GM12878 (cell line): ENCODE data around the gene NPC1. TPM values are rescaled to one million over a fixed set of nuclear protein-coding genes. Genes with fewer than 3 reads are reported as not detected.

Source experiments
- ATAC-seq: fragments of 200-7000 bp; cut with Tn5 transposase; 3 replicates; pipeline ENCODE4 v1.9.1; 2020; ENCODE audit warnings: mild to moderate bottlenecking, moderate library complexity
- BruUV-seq: library from RNA; stranded (reverse); fragments of 400-500 nt; replicated peaks from 2 replicates; lab custom pipeline; 2021; lab: Mats Ljungman, UMichigan
- CTCF ChIA-PET: fragments of 300-600 bp; sonication (Branson Sonifier 250); formaldehyde crosslinking; extraction: SDS; loops from one replicate; lab custom pipeline; 2021; ENCODE audit warnings: inconsistent platforms; lab: Yijun Ruan, JAX
- POLR2A ChIA-PET: fragments of 350-600 bp; formaldehyde crosslinking; extraction: SDS; loops from one replicate; lab custom pipeline; 2021; ENCODE audit warnings: inconsistent platforms; lab: Charles Lee
- RAD21 ChIA-PET: fragments of 300-600 bp; sonication (Branson Sonifier 250); formaldehyde crosslinking; loops from one replicate; lab custom pipeline; 2023; ENCODE audit warnings: antibody characterized with exemption; ENCODE audit not compliant: unreplicated experiment; lab: Charles Lee
- SMC1A ChIA-PET: fragments of 300-600 bp; sonication (Branson Sonifier 250); formaldehyde crosslinking; loops from one replicate; lab custom pipeline; 2023; ENCODE audit not compliant: unreplicated experiment, uncharacterized antibody; lab: Charles Lee
- DNase-seq: peaks from one replicate; pipeline ENCODE4 v3.0.0-alpha.2; 2011; ENCODE audit warnings: low read depth, low spot score
- FAIRE-seq: peaks from 3 replicates; lab custom pipeline; 2011; peaks lifted over from hg19 to GRCh38; lab: Jason Lieb, UNC
- H2AFZ ChIP-seq: 2 replicates; pipeline ENCODE4 v1.6.0; 2011; ENCODE audit warnings: low read depth, low read length, control low read depth; ENCODE audit not compliant: control insufficient read depth
- H3K27ac ChIP-seq: 2 replicates; pipeline ENCODE4 v1.5.1; 2011; ENCODE audit warnings: control low read depth; ENCODE audit not compliant: control insufficient read depth, insufficient read depth
- H3K27me3 ChIP-seq, 2 experiments: replicated peaks in 1 of 2; 2 replicates each; pipeline versions ENCODE4 v1.6.0 to v1.6.1; 2011; ENCODE audit warnings: low read length in 1 of 2; ENCODE audit not compliant: control insufficient read depth in 2 of 2, insufficient read depth in 2 of 2
- H3K36me3 ChIP-seq, 2 experiments: 2 replicates each; pipeline ENCODE4 v1.5.1; 2011; ENCODE audit warnings: low read length in 1 of 2; ENCODE audit not compliant: control insufficient read depth in 2 of 2, insufficient read depth in 2 of 2
- H3K4me1 ChIP-seq: 2 replicates; pipeline ENCODE4 v1.6.1; 2011; ENCODE audit warnings: mild to moderate bottlenecking, low read length, moderate library complexity, mixed read lengths; ENCODE audit not compliant: control insufficient read depth, insufficient read depth
- H3K4me2 ChIP-seq: 2 replicates; pipeline ENCODE4 v1.6.0; 2011; ENCODE audit warnings: control low read depth; ENCODE audit not compliant: control insufficient read depth, insufficient read depth
- H3K4me3 ChIP-seq: fragments of 200-600 bp; sonication (generic); 2 replicates; pipeline ENCODE4 v1.5.1; 2016
- H3K79me2 ChIP-seq: 2 replicates; pipeline ENCODE4 v1.6.0; 2011; ENCODE audit warnings: low read length; ENCODE audit not compliant: control insufficient read depth, insufficient read depth
- H3K9ac ChIP-seq: 2 replicates; pipeline ENCODE4 v1.8.0; 2011; ENCODE audit warnings: low read length, control low read depth, mixed read lengths; ENCODE audit not compliant: control insufficient read depth, insufficient read depth
- H3K9me3 ChIP-seq: replicated peaks from 3 replicates; pipeline ENCODE4 v1.5.1; 2011; ENCODE audit warnings: mild to moderate bottlenecking, low read length; ENCODE audit not compliant: control insufficient read depth, insufficient read depth
- H4K20me1 ChIP-seq: 2 replicates; pipeline ENCODE4 v1.6.0; 2011; ENCODE audit not compliant: control insufficient read depth, insufficient read depth
- ATF7 ChIP-seq: fragments of 450-650 bp; IDR thresholded peaks from 2 replicates; pipeline ENCODE4 v1.6.1; 2016; ENCODE audit warnings: low read depth, mild to moderate bottlenecking
- CHD4 ChIP-seq: fragments of 200-600 bp; sonication (generic); IDR thresholded peaks from 2 replicates; pipeline ENCODE4 v1.6.1; 2016; ENCODE audit warnings: mild to moderate bottlenecking
- MLLT1 ChIP-seq: fragments of 450-650 bp; IDR thresholded peaks from 2 replicates; pipeline ENCODE4 v1.6.1; 2016; ENCODE audit warnings: mild to moderate bottlenecking
- WGBS: methylation state at CpG from one replicate; pipeline ENCODE4 v1.1.6; 2016; ENCODE audit warnings: low lambda C conversion rate; ENCODE audit not compliant: insufficient replicate concordance, insufficient coverage; ENCODE audit errors: missing lambda C conversion rate; 5-methylcytosine and 5-hydroxymethylcytosine counted together
- in situ Hi-C: fragments of 300-500 bp; cut with MboI; formaldehyde crosslinking; loops from 9 replicates; pipeline ENCODE4 v1.14.3; 2018; ENCODE audit warnings: mixed read lengths
- intact Hi-C: fragments of 100-400 bp; cut with micrococcal nuclease; formaldehyde crosslinking; loops from one replicate; pipeline ENCODE4 v1.14.2; 2022; ENCODE audit not compliant: unreplicated experiment
- polyA plus RNA-seq, 11 experiments: library from polyadenylated mRNA; depleted of rRNA in 4 of 11; unstranded in 6 of 11; stranded (reverse) in 5 of 11; fragments of >200 nt; fragmentation: Nextera tagmentation in 4 of 11; fragmentation: Illumina TruSeq in 1 of 11; extraction: Ambion mirVana in 4 of 11; extraction: Trizol in 1 of 11; gene quantifications; 1 replicate in 1 of 11; 2 replicates in 10 of 11; pipeline versions ENCODE4 v1.2.1 to v1.2.3, GENCODE V29; 2011 to 2016; ENCODE audit warnings: inconsistent platforms in 2 of 11, missing spikeins in 2 of 11, low read depth in 1 of 11
- total RNA-seq, 4 experiments: library from RNA; depleted of rRNA in 3 of 4; stranded (reverse); fragments of >200 nt in 3 of 4; fragmentation: Illumina TruSeq in 1 of 4; extraction: Trizol in 1 of 4; gene quantifications; 2 replicates each; pipeline versions ENCODE4 v1.2.1 to v1.2.3, GENCODE V29; 2013 to 2021
- TF ChIP-seq, protein P1 (sequence below): fragments of 450-650 bp; IDR thresholded peaks from 2 replicates; pipeline ENCODE4 v1.6.1; 2017; ENCODE audit warnings: mild to moderate bottlenecking
- TF ChIP-seq, protein P2 (sequence below): fragments of 450-650 bp; IDR thresholded peaks from 2 replicates; pipeline ENCODE4 v1.6.1; 2017; ENCODE audit warnings: low read depth, mild to moderate bottlenecking, moderate library complexity

The NPC1 gene
- total and polyA plus RNA-seq, 10 of the 15 experiments (the other 5 are each of a cell fraction or from before 2014, with no cell fraction given) = 10.1 to 45.2 (median 19.4) TPM

GRCh38 chr18:23585007-23585871 lies 1.1 kb downstream of the NPC1 start (continued):
- TF ChIP-seq, protein P1, sequence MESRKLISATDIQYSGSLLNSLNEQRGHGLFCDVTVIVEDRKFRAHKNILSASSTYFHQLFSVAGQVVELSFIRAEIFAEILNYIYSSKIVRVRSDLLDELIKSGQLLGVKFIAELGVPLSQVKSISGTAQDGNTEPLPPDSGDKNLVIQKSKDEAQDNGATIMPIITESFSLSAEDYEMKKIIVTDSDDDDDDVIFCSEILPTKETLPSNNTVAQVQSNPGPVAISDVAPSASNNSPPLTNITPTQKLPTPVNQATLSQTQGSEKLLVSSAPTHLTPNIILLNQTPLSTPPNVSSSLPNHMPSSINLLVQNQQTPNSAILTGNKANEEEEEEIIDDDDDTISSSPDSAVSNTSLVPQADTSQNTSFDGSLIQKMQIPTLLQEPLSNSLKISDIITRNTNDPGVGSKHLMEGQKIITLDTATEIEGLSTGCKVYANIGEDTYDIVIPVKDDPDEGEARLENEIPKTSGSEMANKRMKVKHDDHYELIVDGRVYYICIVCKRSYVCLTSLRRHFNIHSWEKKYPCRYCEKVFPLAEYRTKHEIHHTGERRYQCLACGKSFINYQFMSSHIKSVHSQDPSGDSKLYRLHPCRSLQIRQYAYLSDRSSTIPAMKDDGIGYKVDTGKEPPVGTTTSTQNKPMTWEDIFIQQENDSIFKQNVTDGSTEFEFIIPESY = no peak
- TF ChIP-seq, protein P2, sequence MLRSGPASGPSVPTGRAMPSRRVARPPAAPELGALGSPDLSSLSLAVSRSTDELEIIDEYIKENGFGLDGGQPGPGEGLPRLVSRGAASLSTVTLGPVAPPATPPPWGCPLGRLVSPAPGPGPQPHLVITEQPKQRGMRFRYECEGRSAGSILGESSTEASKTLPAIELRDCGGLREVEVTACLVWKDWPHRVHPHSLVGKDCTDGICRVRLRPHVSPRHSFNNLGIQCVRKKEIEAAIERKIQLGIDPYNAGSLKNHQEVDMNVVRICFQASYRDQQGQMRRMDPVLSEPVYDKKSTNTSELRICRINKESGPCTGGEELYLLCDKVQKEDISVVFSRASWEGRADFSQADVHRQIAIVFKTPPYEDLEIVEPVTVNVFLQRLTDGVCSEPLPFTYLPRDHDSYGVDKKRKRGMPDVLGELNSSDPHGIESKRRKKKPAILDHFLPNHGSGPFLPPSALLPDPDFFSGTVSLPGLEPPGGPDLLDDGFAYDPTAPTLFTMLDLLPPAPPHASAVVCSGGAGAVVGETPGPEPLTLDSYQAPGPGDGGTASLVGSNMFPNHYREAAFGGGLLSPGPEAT = peak; percentile 30; the same call in 1 of the 2 replicates

- H3K27ac ChIP-seq = no peak overlapping the region
- no peaks in the 10 kb centered on the region for H3K9me3 ChIP-seq
- H3K27me3 ChIP-seq = no peaks in the 10 kb centered on the region
- SMC1A ChIA-PET = interaction anchor here (0.7 to 3.2 kb wide), 19 partner anchors 13 to 227 kb away, joined by 3 to 28 read pairs (median 4); no protein-coding TSS in a partner anchor
- intact Hi-C loops (loop anchor here (5.0 kb wide), 1 partner anchor 42 kb away; no protein-coding TSS in a partner anchor), in situ Hi-C loops (loop anchor here (5.0 kb wide), 1 partner anchor 67 kb away; no protein-coding TSS in a partner anchor)
- RAD21 ChIA-PET = interaction anchor here (0.8 to 2.6 kb wide), 5 partner anchors 30 to 96 kb away, joined by 3 to 22 read pairs (median 4); no protein-coding TSS in a partner anchor
- TF ChIP-seq MLLT1 (0 out of 2 replicates have a peak, but pooled peaks have one; percentile 63), ATF7 (0 out of 2 replicates have a peak, but pooled peaks have one; percentile 31), CHD4 (no peak)
- POLR2A ChIA-PET = interaction anchor here (1.2 to 2.8 kb wide), 5 partner anchors 28 to 105 kb away, joined by 4 to 33 read pairs (median 7); no protein-coding TSS in a partner anchor
- no peak overlapping the region; the same call in 1 of the 2 replicates for H3K9ac ChIP-seq
- H3K4me2 ChIP-seq = peak overlapping the region; percentile 82
- CTCF ChIA-PET = interaction anchor here (0.6 to 3.2 kb wide), 14 partner anchors 15 to 527 kb away, joined by 3 to 21 read pairs (median 4); no protein-coding TSS in a partner anchor
- H4K20me1 ChIP-seq = no peaks in the 10 kb centered on the region
- ATAC-seq = no peak
- no peak overlapping the region for H2AFZ ChIP-seq
- FAIRE-seq = no peak
- peak overlapping the region; percentile 91; the same call in 1 of the 2 replicates for H3K4me3 ChIP-seq
- peaks cover 11% of the 10 kb centered on the region for H3K4me1 ChIP-seq
- 87% methylated on average over 13 of the region's 13 CpGs for WGBS
- no TSS peak for BruUV-seq
- DNase-seq = no peak
- H3K79me2 ChIP-seq = peaks cover 47% of the 10 kb centered on the region
- H3K36me3 ChIP-seq = no peaks in the 10 kb centered on the region; a peak in 1 of 4 replicates
Measured at GRCh38 chr18:23584019-23584983, 2.0 kb downstream of the NPC1 start.
